GM12891 (cell line): ENCODE measurements around the gene IFT88.
A peak's percentile ranks its signal among the peaks of the same experiment; 100 is the strongest.
"Not testable (repeated sequence)": the region's sequence is repeated elsewhere in the genome, so short reads cannot be mapped to it uniquely, and the experiment has no call there.

ENCODE experiments used
- DNase-seq: peaks from one replicate; pipeline ENCODE4 v3.0.0; 2011; ENCODE audit warnings: low spot score; ENCODE audit not compliant: insufficient read length
- FAIRE-seq: peaks from 2 replicates; lab custom pipeline; 2011; peaks lifted over from hg19 to GRCh38; lab: Jason Lieb, UNC
- PAX5 ChIP-seq: IDR thresholded peaks from 2 replicates; pipeline ENCODE4 v1.6.1; 2011; ENCODE audit warnings: low read length, moderate library complexity, mild to moderate bottlenecking; ENCODE audit not compliant: insufficient read depth, severe bottlenecking
- POLR2A ChIP-seq: IDR thresholded peaks from 2 replicates; pipeline ENCODE4 v1.6.1; 2011; ENCODE audit warnings: low read depth, low read length, control low read depth
- POLR2AphosphoS5 ChIP-seq: IDR thresholded peaks from 2 replicates; pipeline ENCODE4 v1.6.1; 2011; ENCODE audit warnings: low read depth, low read length, control low read depth
- POU2F2 ChIP-seq: IDR thresholded peaks from 2 replicates; pipeline ENCODE4 v1.6.1; 2011; ENCODE audit warnings: low read depth, mild to moderate bottlenecking, control low read depth, low read length, moderate library complexity
- SPI1 ChIP-seq: IDR thresholded peaks from 2 replicates; pipeline ENCODE4 v1.6.1; 2011; ENCODE audit warnings: low read depth, low read length, control low read depth
- TAF1 ChIP-seq: IDR thresholded peaks from 2 replicates; pipeline ENCODE4 v1.6.1; 2011; ENCODE audit warnings: low read depth, low read length, control low read depth

The IFT88 gene

GRCh38 chr13:20658451-20659040, 91.6 kb downstream of the IFT88 start:
- no peak for DNase-seq
- TF ChIP-seq POLR2A (no peak), POU2F2 (no peak), SPI1 (no peak), TAF1 (no peak), POLR2AphosphoS5 (no peak), PAX5 (no peak)
- no peak for FAIRE-seq

- TF ChIP-seq POU2F2 (no peak), POLR2A (no peak), POLR2AphosphoS5 (no peak), SPI1 (no peak), PAX5 (no peak), TAF1 (no peak)
- no peak for DNase-seq
- no peak for FAIRE-seq
Observed at GRCh38 chr13:20664351-20664750, 97.4 kb downstream of the IFT88 start.

GRCh38 chr13:20666948-20667347, 100.0 kb downstream of the IFT88 start:
- DNase-seq (no peak), FAIRE-seq (no peak)
- TF ChIP-seq TAF1 (no peak), POLR2A (no peak), POLR2AphosphoS5 (no peak), PAX5 (no peak), POU2F2 (no peak), SPI1 (no peak)

- FAIRE-seq (peak; percentile 28), DNase-seq (no peak)
- TF ChIP-seq TAF1: no peak
- TF ChIP-seq POU2F2: no peak
- no peak for TF ChIP-seq SPI1
- no peak for TF ChIP-seq POLR2A
- no peak for TF ChIP-seq POLR2AphosphoS5
- no peak for TF ChIP-seq PAX5
Observed at GRCh38 chr13:20667857-20668437, 101.0 kb downstream of the IFT88 start.

- no peak for DNase-seq
- no peak for FAIRE-seq
- TF ChIP-seq TAF1: no peak
- no peak for TF ChIP-seq SPI1
- no peak for TF ChIP-seq POLR2AphosphoS5
- TF ChIP-seq POU2F2: no peak
- no peak for TF ChIP-seq POLR2A
- TF ChIP-seq PAX5: no peak
Observed at GRCh38 chr13:20669162-20669561, 102.2 kb downstream of the IFT88 start.

- FAIRE-seq: no peak
- no peak for DNase-seq
- TF ChIP-seq TAF1 (no peak), POLR2A (no peak), POU2F2 (no peak), POLR2AphosphoS5 (no peak)
Observed at GRCh38 chr13:20671789-20672188, 104.8 kb downstream of the IFT88 start.

- TF ChIP-seq POLR2A (no peak), PAX5 (no peak), TAF1 (no peak), SPI1 (no peak), POLR2AphosphoS5 (no peak), POU2F2 (no peak)
- DNase-seq (no peak), FAIRE-seq (no peak)
Observed at GRCh38 chr13:20672772-20673171, 105.8 kb downstream of the IFT88 start.

GRCh38 chr13:20673715-20674114, 106.8 kb downstream of the IFT88 start:
- FAIRE-seq (no peak), DNase-seq (no peak)
- TF ChIP-seq TAF1 (no peak), POLR2A (no peak), PAX5 (no peak), POLR2AphosphoS5 (no peak), SPI1 (no peak)

- TF ChIP-seq POU2F2 (no peak), TAF1 (no peak), POLR2AphosphoS5 (no peak), POLR2A (no peak), PAX5 (no peak), SPI1 (no peak)
- FAIRE-seq: no peak
- DNase-seq: no peak
Observed at GRCh38 chr13:20676213-20676612, 109.3 kb downstream of the IFT88 start.

GRCh38 chr13:20678606-20679005, 111.6 kb downstream of the IFT88 start:
- not testable (repeated sequence) for FAIRE-seq, DNase-seq
